Muscle of back (tissue), 11 donors: ENCODE data around the gene RPTOR. TPM values are rescaled to one million over a fixed set of nuclear protein-coding genes. Genes with fewer than 3 reads are reported as not detected.

Source experiments
- DNase-seq, 3 donors: peaks; one replicate each; pipeline versions ENCODE4 v3.0.0 to v3.0.0-alpha.2; 2013
- polyA plus RNA-seq, 10 donors: library from polyadenylated mRNA; unstranded; fragments of 120-200 nt; gene quantifications; one replicate each; pipeline ENCODE4 v1.2.1, GENCODE V29; 2013; ENCODE audit not compliant: insufficient read length in 10 of 10

Gene RPTOR
- polyA plus RNA-seq, 10 donors: 18.8 to 24.3 (median 21.2) TPM

GRCh38 chr17:80855948-80856862, 311.6 kb downstream of the RPTOR start:
- DNase-seq: peak in 1 of 3 donors; percentile 92

- DNase-seq: no peak
Measured at GRCh38 chr17:80856863-80857755, 312.5 kb downstream of the RPTOR start.

- DNase-seq: no peak
Measured at GRCh38 chr17:80857756-80858171, 313.1 kb downstream of the RPTOR start.

- no peak for DNase-seq
Measured at GRCh38 chr17:80858301-80859001, 313.8 kb downstream of the RPTOR start.

GRCh38 chr17:80859002-80859941, 314.6 kb downstream of the RPTOR start:
- DNase-seq: peak; percentile 62 to 87 (median 72)

GRCh38 chr17:80860101-80860671, 315.5 kb downstream of the RPTOR start:
- DNase-seq: no peak

GRCh38 chr17:80860703-80861417, 316.2 kb downstream of the RPTOR start:
- DNase-seq: no peak

GRCh38 chr17:80861418-80861815, 316.8 kb downstream of the RPTOR start:
- DNase-seq: no peak

GRCh38 chr17:80861892-80862291, 317.3 kb downstream of the RPTOR start:
- DNase-seq: peak in 1 of 3 donors; percentile 41

GRCh38 chr17:80862481-80862961, 317.9 kb downstream of the RPTOR start:
- DNase-seq: no peak

GRCh38 chr17:80862978-80863377, 318.3 kb downstream of the RPTOR start:
- no peak for DNase-seq

GRCh38 chr17:80863626-80864025, 319.0 kb downstream of the RPTOR start:
- no peak for DNase-seq

GRCh38 chr17:80864751-80865150, 320.1 kb downstream of the RPTOR start:
- no peak for DNase-seq

GRCh38 chr17:80866050-80866793, 321.6 kb downstream of the RPTOR start:
- peak; percentile 58 to 84 (median 78) for DNase-seq

- DNase-seq: no peak
Measured at GRCh38 chr17:80868022-80868609, 323.5 kb downstream of the RPTOR start.

GRCh38 chr17:80869481-80870145, 325.0 kb downstream of the RPTOR start:
- no peak for DNase-seq

- no peak for DNase-seq
Measured at GRCh38 chr17:80870401-80870800, 325.8 kb downstream of the RPTOR start.

GRCh38 chr17:80871341-80871740, 326.7 kb downstream of the RPTOR start:
- no peak for DNase-seq
